ENCODE data around the gene TMEM60. TPM values are rescaled to one million over a fixed set of nuclear protein-coding genes. Genes with fewer than 3 reads are reported as not detected.

TMEM60 gene
- total RNA-seq, 1 donor from 2014 or later, result 24.6 TPM

DNA sequence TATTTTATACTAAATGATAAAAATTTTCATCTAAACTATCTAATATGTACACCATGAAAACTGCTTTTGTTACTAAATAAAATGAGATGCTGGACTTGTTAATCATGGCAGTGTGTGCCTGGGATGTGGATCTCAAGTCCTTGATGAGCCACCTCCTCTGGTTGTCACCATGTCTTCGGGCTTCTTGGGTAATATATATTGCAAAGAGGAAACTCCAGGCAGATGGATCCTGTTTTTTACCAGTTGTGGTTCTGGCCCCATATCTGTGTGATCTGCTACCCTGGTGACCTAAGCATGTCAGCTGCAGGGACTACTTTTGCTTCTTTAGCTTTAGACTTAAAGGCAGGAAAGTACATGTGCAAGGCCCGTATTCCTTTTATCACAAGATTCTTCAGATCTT is 46.2 kb downstream of the TMEM60 start:
- Histone ChIP-seq H3K4me3 (no peak overlapping the region), H3K27me3 (ENCODE audit: low read depth) (no peaks in the 10 kb centered on the region), H3K9me3 (no peaks in the 10 kb centered on the region), H3K36me3 (peaks cover 16% of the 10 kb centered on the region), H3K4me1 (peaks cover 22% of the 10 kb centered on the region), H3K27ac (no peak overlapping the region)
- ATAC-seq (peak; percentile 62 to 85), DNase-seq (no peak)
- intact Hi-C loops (cut with DNase I), result loop anchor here (10.0 kb wide), 1 partner anchor 97 kb away; no protein-coding TSS in a partner anchor
- TF ChIP-seq, protein P1, sequence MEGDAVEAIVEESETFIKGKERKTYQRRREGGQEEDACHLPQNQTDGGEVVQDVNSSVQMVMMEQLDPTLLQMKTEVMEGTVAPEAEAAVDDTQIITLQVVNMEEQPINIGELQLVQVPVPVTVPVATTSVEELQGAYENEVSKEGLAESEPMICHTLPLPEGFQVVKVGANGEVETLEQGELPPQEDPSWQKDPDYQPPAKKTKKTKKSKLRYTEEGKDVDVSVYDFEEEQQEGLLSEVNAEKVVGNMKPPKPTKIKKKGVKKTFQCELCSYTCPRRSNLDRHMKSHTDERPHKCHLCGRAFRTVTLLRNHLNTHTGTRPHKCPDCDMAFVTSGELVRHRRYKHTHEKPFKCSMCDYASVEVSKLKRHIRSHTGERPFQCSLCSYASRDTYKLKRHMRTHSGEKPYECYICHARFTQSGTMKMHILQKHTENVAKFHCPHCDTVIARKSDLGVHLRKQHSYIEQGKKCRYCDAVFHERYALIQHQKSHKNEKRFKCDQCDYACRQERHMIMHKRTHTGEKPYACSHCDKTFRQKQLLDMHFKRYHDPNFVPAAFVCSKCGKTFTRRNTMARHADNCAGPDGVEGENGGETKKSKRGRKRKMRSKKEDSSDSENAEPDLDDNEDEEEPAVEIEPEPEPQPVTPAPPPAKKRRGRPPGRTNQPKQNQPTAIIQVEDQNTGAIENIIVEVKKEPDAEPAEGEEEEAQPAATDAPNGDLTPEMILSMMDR (IDR thresholded peaks at IDR 0.05), result no peak

DNA sequence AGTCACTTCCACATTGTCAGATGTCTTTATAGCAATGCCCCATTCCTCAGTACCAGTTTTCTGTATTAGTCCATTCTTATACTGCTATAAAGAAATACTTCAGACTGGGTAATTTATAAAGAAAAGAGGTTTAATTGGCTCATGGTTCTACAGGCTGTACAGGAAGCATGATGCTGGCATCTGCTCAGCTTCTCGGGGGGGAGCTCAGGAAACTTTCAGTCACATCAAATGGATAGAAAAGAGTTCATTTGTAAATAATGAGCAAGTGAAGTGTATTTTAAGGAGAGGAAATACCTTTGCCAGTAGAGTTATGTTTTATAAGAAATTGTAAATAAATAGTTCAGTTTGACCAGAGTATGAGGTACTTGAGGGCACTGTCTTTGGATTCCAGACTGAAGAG is 50.5 kb downstream of the TMEM60 start:
- no peak overlapping the region for H3K27ac ChIP-seq
- ATAC-seq, result peak in 1 of 2 donors; percentile 18

DNA sequence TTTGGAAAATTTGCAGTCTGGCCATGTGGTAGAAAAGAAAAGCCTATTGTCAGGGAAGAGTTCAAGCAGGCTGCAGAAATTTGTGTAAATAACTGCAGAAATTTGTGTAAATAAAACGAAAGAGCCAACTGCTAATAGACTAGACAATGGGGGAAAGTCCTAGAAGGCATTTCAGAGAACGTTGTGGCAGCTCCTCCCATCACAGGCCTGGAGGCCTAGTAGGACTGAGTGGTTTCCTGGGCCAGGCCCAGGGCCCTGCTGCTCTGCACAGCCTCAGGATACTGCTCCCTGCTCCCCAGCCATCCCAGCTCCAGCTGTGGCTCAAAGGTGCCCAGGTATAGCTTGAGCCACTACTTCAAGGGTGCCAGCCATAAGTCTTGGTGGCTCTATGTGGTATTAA is 51.1 kb downstream of the TMEM60 start:
- intact Hi-C loops (cut with DNase I), result no loop called here
- Histone ChIP-seq H3K4me1 (peaks cover 12% of the 10 kb centered on the region), H3K9me3 (no peaks in the 10 kb centered on the region), H3K36me3 (peaks cover 24% of the 10 kb centered on the region), H3K27ac (no peak overlapping the region), H3K4me3 (no peak overlapping the region), H3K27me3 (ENCODE audit: low read depth) (no peaks in the 10 kb centered on the region)
- TF ChIP-seq, protein P1 (IDR thresholded peaks at IDR 0.05), result no peak
- DNase-seq (no peak), ATAC-seq (peak in 1 of 2 donors; percentile 15)

More for the DNA sequence above, 50.5 kb downstream of the TMEM60 start:
- no peaks in the 10 kb centered on the region for H3K9me3 ChIP-seq
- intact Hi-C loops (cut with DNase I), result no loop called here
- DNase-seq, result no peak
- no peaks in the 10 kb centered on the region for H3K27me3 ChIP-seq (ENCODE audit: low read depth)
- H3K36me3 ChIP-seq, result peaks cover 21% of the 10 kb centered on the region
- peaks cover 17% of the 10 kb centered on the region for H3K4me1 ChIP-seq
- no peak overlapping the region for H3K4me3 ChIP-seq
- TF ChIP-seq, protein P1 (IDR thresholded peaks at IDR 0.05), result no peak

DNA sequence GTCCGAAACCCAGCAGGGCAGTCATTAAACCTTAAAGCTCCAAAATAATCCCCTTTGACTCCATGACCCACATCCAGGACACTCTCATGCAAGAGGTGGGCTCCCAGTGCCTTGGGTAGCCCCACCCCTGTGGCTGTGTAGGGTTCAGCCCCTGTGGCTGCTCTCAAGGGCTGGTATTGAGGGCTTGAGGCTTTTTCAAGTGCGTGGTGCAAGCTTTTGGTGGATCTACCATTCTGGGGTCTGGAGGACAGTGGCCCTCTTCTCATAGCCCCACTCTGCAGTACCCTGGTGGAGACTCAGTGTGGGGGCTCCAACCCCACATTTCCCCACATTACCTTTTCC is 51.4 kb downstream of the TMEM60 start:
- no peak for ATAC-seq
- DNase-seq, result no peak
- TF ChIP-seq, protein P1 (IDR thresholded peaks at IDR 0.05), result no peak
- no peak overlapping the region for H3K27ac ChIP-seq
- intact Hi-C loops (cut with DNase I), result no loop called here
- no peaks in the 10 kb centered on the region for H3K9me3 ChIP-seq
- H3K4me3 ChIP-seq, result no peak overlapping the region
- H3K27me3 ChIP-seq (ENCODE audit: low read depth), result no peaks in the 10 kb centered on the region
- peaks cover 24% of the 10 kb centered on the region for H3K36me3 ChIP-seq
- H3K4me1 ChIP-seq, result peaks cover 8% of the 10 kb centered on the region

DNA sequence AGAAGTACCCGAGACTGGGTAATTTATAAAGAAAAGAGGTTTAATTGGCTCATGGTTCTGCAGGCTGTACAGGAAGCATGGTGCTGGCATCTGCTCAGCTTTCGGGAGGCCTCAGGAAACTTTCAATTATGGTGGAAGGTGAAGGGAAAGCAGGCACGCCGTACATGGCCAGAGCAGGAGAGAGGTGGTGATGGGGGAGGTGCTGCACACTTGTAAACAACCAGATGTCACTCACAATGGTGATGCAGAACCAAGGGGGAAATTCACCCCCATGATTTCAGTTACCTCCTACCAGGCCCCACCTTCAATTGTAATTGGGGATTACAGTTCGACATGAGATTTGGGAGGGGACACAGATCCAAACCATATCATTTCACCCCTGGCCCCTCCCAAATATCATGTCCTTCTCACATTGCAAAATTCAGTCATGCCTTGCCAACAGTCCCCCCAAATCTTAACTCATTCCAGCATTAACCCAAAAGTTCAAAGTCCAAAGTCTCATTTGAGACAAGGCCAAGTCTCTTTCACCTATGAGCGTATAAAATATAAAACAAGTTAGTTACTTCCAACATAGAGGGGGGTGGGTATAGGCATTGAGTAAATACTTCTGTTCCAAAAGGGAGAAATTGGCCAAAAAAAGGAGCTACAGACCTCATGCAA is 51.9 kb downstream of the TMEM60 start:
- intact Hi-C loops (cut with DNase I), result no loop called here
- Histone ChIP-seq H3K27me3 (ENCODE audit: low read depth) (no peaks in the 10 kb centered on the region), H3K4me1 (peaks cover 5% of the 10 kb centered on the region), H3K9me3 (no peaks in the 10 kb centered on the region), H3K27ac (no peak overlapping the region), H3K36me3 (peaks cover 24% of the 10 kb centered on the region), H3K4me3 (no peak overlapping the region)
- TF ChIP-seq, protein P1 (IDR thresholded peaks at IDR 0.05), result no peak
- DNase-seq (no peak), ATAC-seq (no peak)
